Fibroblast of the aortic adventitia (primary cell): Measurements from ENCODE around the gene CTNNBIP1. TPM values are rescaled to one million over a fixed set of nuclear protein-coding genes. Genes with fewer than 3 reads are reported as not detected.

Source experiments
- DNase-seq: peaks from one replicate; pipeline ENCODE4 v3.0.0-alpha.2; 2010; ENCODE audit warnings: low read depth
- H3K4me3 ChIP-seq: 2 replicates; pipeline ENCODE4 v1.5.1; 2011; ENCODE audit warnings: low read depth, mild to moderate bottlenecking, control low read depth, low read length, moderate library complexity
- total RNA-seq: library from RNA; depleted of rRNA; stranded (reverse); fragments of >200 nt; gene quantifications from 2 replicates; pipeline ENCODE4 v1.2.3, GENCODE V29; 2012; ENCODE audit warnings: low replicate concordance
- TF ChIP-seq, protein P1 (sequence below): IDR thresholded peaks from 2 replicates; pipeline ENCODE4 v1.5.1; 2011; ENCODE audit warnings: mild to moderate bottlenecking, low read length, control low read depth, inconsistent platforms; ENCODE audit not compliant: insufficient read depth

Gene CTNNBIP1
- total RNA-seq, 1 donor = 11.9 TPM

DNA sequence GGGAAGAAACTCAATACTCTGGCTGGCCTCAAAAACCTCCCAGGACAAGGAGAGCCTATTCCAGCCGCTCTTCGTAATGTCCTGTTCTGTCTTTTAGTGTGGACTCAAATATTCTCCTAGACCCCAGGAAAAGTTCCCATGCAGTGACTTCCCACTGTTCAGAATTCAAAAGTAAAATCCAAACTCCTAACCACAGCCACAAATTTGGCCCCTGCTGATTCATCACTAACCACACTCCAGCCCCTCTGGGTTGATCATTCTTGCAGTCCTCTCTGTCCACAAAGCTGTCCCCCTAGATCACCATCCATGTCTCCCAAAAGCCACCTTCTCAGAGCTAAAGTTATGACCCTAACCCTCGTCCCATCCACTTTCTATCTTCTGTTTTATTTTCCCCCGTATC lies 5.1 kb downstream of the CTNNBIP1 start:
- TF ChIP-seq, protein P1, sequence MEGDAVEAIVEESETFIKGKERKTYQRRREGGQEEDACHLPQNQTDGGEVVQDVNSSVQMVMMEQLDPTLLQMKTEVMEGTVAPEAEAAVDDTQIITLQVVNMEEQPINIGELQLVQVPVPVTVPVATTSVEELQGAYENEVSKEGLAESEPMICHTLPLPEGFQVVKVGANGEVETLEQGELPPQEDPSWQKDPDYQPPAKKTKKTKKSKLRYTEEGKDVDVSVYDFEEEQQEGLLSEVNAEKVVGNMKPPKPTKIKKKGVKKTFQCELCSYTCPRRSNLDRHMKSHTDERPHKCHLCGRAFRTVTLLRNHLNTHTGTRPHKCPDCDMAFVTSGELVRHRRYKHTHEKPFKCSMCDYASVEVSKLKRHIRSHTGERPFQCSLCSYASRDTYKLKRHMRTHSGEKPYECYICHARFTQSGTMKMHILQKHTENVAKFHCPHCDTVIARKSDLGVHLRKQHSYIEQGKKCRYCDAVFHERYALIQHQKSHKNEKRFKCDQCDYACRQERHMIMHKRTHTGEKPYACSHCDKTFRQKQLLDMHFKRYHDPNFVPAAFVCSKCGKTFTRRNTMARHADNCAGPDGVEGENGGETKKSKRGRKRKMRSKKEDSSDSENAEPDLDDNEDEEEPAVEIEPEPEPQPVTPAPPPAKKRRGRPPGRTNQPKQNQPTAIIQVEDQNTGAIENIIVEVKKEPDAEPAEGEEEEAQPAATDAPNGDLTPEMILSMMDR = no peak
- H3K4me3 ChIP-seq = no peak overlapping the region
- no peak for DNase-seq

DNA sequence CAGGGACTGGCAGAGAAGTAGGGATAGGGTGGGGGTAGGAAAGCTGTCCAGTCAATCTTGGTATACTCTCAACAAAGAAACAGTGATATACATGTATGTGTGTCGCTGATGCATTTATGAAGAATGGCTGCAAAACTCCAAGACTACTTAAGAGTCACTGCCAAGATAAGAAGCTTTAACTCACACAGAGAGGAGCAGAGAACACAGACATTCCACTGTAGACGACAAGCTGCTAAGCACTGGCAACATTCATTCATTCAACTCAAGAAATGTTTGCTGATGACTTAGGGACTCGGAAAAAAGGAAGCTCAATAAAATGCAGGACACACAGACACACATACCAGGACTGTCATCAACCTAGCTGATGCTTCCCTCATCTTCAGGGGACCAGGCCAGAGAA lies 5.5 kb downstream of the CTNNBIP1 start:
- TF ChIP-seq, protein P1 = no peak
- H3K4me3 ChIP-seq = no peak overlapping the region
- peak; percentile 26 for DNase-seq

GRCh38 chr1:9903801-9904527 lies 6.1 kb downstream of the CTNNBIP1 start:
- TF ChIP-seq, protein P1 = no peak
- no peak for DNase-seq
- H3K4me3 ChIP-seq = no peak overlapping the region

DNA sequence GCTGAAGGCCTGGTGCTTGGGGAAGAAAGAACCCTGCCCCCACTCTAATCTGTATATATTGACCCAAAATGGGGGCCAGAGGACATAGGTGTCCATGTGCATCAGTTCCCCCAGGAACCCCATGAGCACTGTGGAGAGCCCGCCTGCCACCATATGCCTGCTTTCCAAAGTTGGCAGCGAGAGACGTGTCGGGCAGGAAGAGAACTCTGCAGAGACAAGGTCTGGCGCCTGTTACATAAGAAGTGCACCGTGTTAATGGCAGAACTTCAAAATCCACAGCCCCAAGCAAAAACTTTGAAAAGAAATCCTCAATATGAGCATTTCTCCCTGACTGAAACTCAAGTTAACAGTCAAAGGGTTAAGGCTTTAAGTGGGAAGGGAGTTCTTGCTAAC lies 8.0 kb downstream of the CTNNBIP1 start:
- TF ChIP-seq, protein P1 = no peak
- no peak for DNase-seq
- H3K4me3 ChIP-seq = no peak overlapping the region

DNA sequence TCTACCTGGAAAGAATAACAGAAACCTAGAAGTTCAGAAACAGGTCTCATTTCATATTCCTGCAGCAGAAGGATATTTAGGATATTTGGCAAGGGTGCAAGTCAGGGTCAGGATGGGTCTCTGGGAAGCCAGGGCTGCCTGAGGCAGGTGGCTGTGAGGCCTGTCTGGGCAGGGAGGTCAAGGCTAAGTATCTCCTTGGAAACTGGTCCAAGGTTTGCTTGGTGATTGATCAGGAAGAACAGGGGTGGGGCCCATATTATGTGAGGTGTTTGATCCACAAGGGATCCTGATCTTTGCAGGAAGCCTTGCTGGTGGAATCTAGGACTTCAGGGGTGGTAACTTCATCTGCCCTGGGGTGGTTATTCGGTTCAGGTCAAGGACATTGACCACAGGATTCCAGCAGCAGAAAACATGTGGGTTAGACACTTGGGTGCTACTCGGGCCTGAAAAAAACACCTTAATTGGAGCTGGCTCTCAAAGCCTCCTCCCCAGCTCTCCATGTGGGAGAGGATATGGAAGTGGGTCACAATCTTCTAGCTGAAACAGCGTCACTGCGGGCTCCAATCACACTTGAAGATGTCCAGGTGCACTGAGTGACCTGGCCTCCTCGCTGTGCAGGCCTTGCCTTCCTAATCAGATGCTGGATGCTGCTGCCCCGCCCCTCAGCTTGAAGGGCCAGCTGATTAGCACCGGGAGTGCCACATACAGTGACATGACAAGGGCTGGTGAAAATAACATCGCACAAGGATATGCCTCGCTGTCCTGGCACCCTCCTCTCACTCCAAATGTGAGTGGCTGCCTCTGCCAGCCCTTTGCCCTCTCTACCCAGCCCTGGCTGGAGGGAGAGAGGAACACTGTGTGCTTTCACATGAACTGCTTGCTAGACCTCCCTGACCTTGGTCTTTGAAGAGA lies 8.7 kb downstream of the CTNNBIP1 start:
- no peak for DNase-seq
- TF ChIP-seq, protein P1 = no peak
- no peak overlapping the region for H3K4me3 ChIP-seq

DNA sequence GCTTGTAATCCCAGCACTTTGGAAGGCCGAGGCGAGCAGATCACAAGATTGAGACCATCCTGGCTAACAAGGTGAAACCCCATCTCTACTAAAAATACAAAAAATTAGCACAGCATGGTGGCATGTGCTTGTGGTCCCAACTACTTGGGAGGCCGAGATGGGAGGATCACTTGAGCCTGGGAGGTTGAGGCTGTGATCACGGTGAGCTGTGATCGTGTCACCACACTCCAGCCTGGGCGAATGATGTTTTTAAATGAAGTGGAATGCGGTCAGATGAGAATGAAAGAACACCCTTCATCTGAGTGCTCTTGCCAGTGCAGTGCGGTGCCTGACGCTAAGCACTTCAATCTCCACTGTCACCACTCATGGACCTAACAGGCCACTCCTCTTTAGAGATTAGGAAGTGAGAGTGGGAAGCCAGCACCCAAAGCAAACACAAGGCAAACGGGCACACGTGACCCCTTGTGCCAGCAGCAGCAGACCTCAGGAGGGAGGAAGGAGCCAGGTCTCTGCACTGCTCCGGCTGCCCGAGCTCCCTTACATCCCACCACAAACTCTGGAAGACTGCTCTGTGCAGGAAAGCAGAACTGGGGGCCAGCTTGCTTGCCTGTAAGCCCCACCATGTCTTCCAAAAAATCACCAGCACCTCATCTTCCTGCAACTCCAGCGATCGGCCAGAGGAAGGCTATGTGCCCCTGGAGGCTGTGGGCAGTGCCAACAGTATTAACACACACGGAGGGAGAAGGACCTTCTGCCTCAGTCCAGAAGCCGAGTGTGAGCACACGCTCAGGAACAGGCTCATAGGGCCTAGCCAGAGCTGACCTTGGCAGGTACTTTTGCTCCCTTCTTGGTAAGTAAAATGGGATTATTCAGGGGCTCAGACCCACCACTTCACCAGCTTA lies 9.7 kb downstream of the CTNNBIP1 start:
- DNase-seq = no peak
- TF ChIP-seq, protein P1 = no peak
- H3K4me3 ChIP-seq = no peak overlapping the region
